ENCODE data around the gene LCTL. TPM values are rescaled to one million over a fixed set of nuclear protein-coding genes. Genes with fewer than 3 reads are reported as not detected.

LCTL gene
- total RNA-seq, 3 donors from 2014 or later: not detected

DNA sequence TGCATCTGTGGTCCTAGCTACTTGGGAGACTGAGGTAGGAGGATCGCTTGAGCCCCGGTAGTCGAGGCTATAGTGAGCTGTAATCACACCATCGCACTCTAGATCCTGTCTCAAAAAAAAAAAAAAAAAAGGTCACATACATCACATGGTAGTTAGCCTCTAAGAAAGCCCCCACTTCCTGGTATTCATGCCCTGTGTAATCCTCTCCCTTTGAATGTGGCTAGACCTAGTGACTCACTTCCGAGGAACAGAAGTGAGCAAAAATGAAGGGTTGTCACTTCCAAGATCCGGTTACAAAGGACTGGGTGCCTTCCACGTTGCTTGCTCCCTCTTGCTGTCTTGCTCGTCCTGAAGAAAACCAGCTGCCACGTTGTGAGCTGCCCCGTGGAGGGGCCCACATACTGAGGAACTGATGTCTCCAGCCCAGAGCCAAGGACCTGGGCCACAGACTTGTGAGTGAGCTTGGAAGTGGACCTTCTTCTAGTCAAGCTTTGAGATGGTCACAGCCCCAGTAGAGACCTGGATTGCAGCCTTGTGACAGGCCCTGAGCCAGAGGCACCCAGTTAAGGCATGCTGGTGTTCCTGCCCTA lies 12.6 kb upstream of the LCTL start:
- TF ChIP-seq POLR2A (IDR thresholded peaks at IDR 0.05) (no peak), POLR2AphosphoS5 (IDR thresholded peaks at IDR 0.05) (no peak), CTCF (IDR thresholded peaks at IDR 0.05) (no peak)
- no peaks in the 10 kb centered on the region for H3K27me3 ChIP-seq
- no peaks in the 10 kb centered on the region for H3K9me3 ChIP-seq
- H3K4me3 ChIP-seq: no peak overlapping the region
- no peak overlapping the region for H3K27ac ChIP-seq
- intact Hi-C loops (cut with DNase I; ENCODE audit: low total_unique reads): no loop called here
- no peaks in the 10 kb centered on the region for H3K36me3 ChIP-seq
- no peaks in the 10 kb centered on the region for H3K4me1 ChIP-seq
- no peak for DNase-seq (ENCODE audit: low spot score in 2 of 2)

DNA sequence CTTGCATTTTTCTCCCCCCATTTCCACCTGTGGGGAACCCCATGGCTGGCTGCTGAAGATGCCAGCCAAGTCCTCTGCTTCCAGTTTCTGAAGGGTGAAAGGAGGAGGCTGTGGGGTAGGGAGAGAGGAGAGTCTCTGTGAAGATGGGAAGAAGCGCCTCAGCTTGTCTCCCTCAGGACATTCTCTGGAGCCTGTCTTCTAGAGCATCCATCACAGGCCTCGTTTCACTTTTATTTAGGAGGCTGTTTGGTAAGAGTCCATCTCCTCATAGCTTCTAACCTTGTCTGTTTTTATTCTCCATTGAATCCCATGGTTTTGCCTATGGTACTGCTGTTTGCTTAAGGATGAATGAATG lies 8.8 kb upstream of the LCTL start:
- Histone ChIP-seq H3K9me3 (no peaks in the 10 kb centered on the region), H3K4me3 (peak overlapping the region in 1 of 3 donors; percentile 3), H3K27ac (peak overlapping the region in 1 of 2 donors; percentile 48), H3K4me1 (no peaks in the 10 kb centered on the region), H3K36me3 (no peaks in the 10 kb centered on the region), H3K27me3 (no peaks in the 10 kb centered on the region)
- no peak for DNase-seq (ENCODE audit: low spot score in 2 of 2)
- intact Hi-C loops (cut with DNase I; ENCODE audit: low total_unique reads): no loop called here
- TF ChIP-seq CTCF (IDR thresholded peaks at IDR 0.05): no peak

DNA sequence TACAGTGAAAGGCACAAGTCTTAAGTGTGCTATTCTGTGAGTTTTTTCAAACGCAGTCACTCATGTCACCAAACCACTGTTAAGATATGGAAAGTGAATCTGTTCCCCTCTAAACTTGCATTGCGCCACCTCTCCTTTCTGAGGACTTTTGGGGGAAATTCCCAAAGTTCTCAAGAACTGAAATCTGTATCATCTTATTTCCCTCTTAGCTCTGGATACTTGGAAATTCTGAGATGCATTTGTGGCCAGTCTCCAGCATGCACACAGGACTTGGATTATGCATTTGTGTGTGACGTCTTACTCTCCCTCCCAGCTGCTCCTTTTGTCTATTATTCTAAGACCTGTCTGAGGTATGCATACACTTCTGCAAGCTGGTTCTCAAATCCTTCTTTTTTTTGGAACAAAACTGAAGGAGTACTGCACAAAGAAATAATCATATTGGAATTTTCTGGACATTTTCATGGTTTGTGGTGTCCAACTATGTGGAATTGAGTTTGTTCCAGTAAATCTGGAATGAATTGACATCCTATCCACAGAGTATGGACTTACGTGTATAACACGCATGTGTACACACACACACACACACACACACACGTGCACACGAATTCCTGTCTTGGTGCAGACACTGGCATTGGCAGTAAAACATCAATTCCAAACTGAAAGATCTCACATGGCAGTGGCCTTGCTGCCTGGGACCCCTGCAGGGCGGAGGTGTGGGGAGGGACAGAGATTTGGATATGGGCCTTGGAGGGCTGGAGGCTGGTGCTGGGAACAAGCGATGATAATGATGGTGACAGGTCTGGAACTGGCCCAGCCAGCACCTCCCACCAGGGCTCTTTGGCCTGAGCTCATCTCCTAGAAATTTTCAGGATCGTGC lies 8.2 kb upstream of the LCTL start:
- no peaks in the 10 kb centered on the region for H3K9me3 ChIP-seq
- TF ChIP-seq POLR2AphosphoS5 (IDR thresholded peaks at IDR 0.05): no peak
- TF ChIP-seq POLR2A (IDR thresholded peaks at IDR 0.05): no peak
- TF ChIP-seq CTCF (IDR thresholded peaks at IDR 0.05): no peak
- peak overlapping the region in 1 of 3 donors; percentile 3 for H3K4me3 ChIP-seq
- no peaks in the 10 kb centered on the region for H3K27me3 ChIP-seq
- intact Hi-C loops (cut with DNase I; ENCODE audit: low total_unique reads): no loop called here
- DNase-seq (ENCODE audit: low spot score in 2 of 2): no peak
- H3K4me1 ChIP-seq: no peaks in the 10 kb centered on the region
- no peaks in the 10 kb centered on the region for H3K36me3 ChIP-seq
- peak overlapping the region in 1 of 2 donors; percentile 48 for H3K27ac ChIP-seq

GRCh38 chr15:66573348-66573718 lies 7.5 kb upstream of the LCTL start:
- H3K4me1 ChIP-seq: no peaks in the 10 kb centered on the region
- DNase-seq (ENCODE audit: low spot score in 2 of 2): peak in 1 of 2 donors; percentile 39

More at GRCh38 chr15:66573348-66573718, 7.5 kb upstream of the LCTL start:
- Histone ChIP-seq H3K36me3 (no peaks in the 10 kb centered on the region), H3K27me3 (no peaks in the 10 kb centered on the region), H3K27ac (peak overlapping the region in 1 of 2 donors; percentile 19), H3K9me3 (no peaks in the 10 kb centered on the region), H3K4me3 (no peak overlapping the region)
- TF ChIP-seq POLR2AphosphoS5 (IDR thresholded peaks at IDR 0.05) (no peak), CTCF (IDR thresholded peaks at IDR 0.05) (no peak), POLR2A (IDR thresholded peaks at IDR 0.05) (no peak)
- intact Hi-C loops (cut with DNase I; ENCODE audit: low total_unique reads): no loop called here

Measured in breast epithelium (tissue), 4 donors.